H9 (cell line): Measurements from ENCODE around the gene ATP2B2. TPM values are rescaled to one million over a fixed set of nuclear protein-coding genes. Genes with fewer than 3 reads are reported as not detected.

Source experiments
- DNase-seq: peaks from one replicate; pipeline ENCODE4 v3.0.0-alpha.2; 2017
- H2AFZ ChIP-seq: one replicate; pipeline ENCODE4 v1.6.1; 2013; ENCODE audit warnings: mild to moderate bottlenecking, low read length, control low read depth, moderate library complexity
- H2AK5ac ChIP-seq: 2 replicates; pipeline ENCODE4 v1.6.1; 2013; ENCODE audit warnings: low read length, control low read depth, mixed read lengths; ENCODE audit not compliant: insufficient read length
- H2BK120ac ChIP-seq: one replicate; pipeline ENCODE4 v1.6.1; 2013; ENCODE audit warnings: low read depth, mild to moderate bottlenecking, low read length, control low read depth, inconsistent platforms; ENCODE audit not compliant: poor library complexity, severe bottlenecking
- H2BK12ac ChIP-seq: 2 replicates; pipeline ENCODE4 v1.6.1; 2013; ENCODE audit warnings: low read length, control low read depth, mixed read lengths, low read depth; ENCODE audit not compliant: insufficient read length
- H2BK15ac ChIP-seq: 2 replicates; pipeline ENCODE4 v1.6.1; 2013; ENCODE audit warnings: low read depth, low read length, control low read depth
- H2BK20ac ChIP-seq: one replicate; pipeline ENCODE4 v1.6.1; 2013; ENCODE audit warnings: low read depth, mild to moderate bottlenecking, low read length, control low read depth, inconsistent platforms; ENCODE audit not compliant: poor library complexity, severe bottlenecking
- H2BK5ac ChIP-seq: 2 replicates; pipeline ENCODE4 v1.6.1; 2013; ENCODE audit warnings: low read length, control low read depth, mixed read lengths; ENCODE audit not compliant: insufficient read length
- H3K14ac ChIP-seq: 2 replicates; pipeline ENCODE4 v1.6.1; 2013; ENCODE audit warnings: low read length, control low read depth; ENCODE audit not compliant: insufficient read depth
- H3K18ac ChIP-seq: 2 replicates; pipeline ENCODE4 v1.6.1; 2013; ENCODE audit warnings: low read depth, mild to moderate bottlenecking, mixed read lengths, low read length, control low read depth; ENCODE audit not compliant: insufficient read length
- H3K23ac ChIP-seq: 2 replicates; pipeline ENCODE4 v1.6.1; 2013; ENCODE audit warnings: low read length, control low read depth, mixed read lengths, low read depth; ENCODE audit not compliant: insufficient read length
- H3K23me2 ChIP-seq: 2 replicates; pipeline ENCODE4 v1.6.1; 2013; ENCODE audit warnings: low read depth, mild to moderate bottlenecking, mixed read lengths, low read length, control low read depth; ENCODE audit not compliant: insufficient read length, poor library complexity, severe bottlenecking
- H3K27ac ChIP-seq: 2 replicates; pipeline ENCODE4 v1.5.1; 2013; ENCODE audit warnings: low read length, control low read depth, mixed read lengths, low read depth; ENCODE audit not compliant: insufficient read length
- H3K27me3 ChIP-seq: 2 replicates; pipeline ENCODE4 v1.6.1; 2013; ENCODE audit warnings: low read length, control low read depth, inconsistent platforms; ENCODE audit not compliant: insufficient read depth
- H3K4ac ChIP-seq: 2 replicates; pipeline ENCODE4 v1.6.1; 2013; ENCODE audit warnings: low read depth, mild to moderate bottlenecking, control low read depth, inconsistent platforms, low read length, moderate library complexity
- H3K4me1 ChIP-seq: 2 replicates; pipeline ENCODE4 v1.6.1; 2013; ENCODE audit warnings: low read length, control low read depth, inconsistent platforms; ENCODE audit not compliant: insufficient read depth
- H3K4me2 ChIP-seq: 2 replicates; pipeline ENCODE4 v1.6.1; 2013; ENCODE audit warnings: low read length, control low read depth, mixed read lengths; ENCODE audit not compliant: insufficient read length, insufficient read depth
- H3K56ac ChIP-seq: 2 replicates; pipeline ENCODE4 v1.6.1; 2013; ENCODE audit warnings: low read depth, mild to moderate bottlenecking, mixed read lengths, low read length, control low read depth; ENCODE audit not compliant: insufficient read length
- H3K79me1 ChIP-seq: 2 replicates; pipeline ENCODE4 v1.6.1; 2013; ENCODE audit warnings: low read depth, mild to moderate bottlenecking, moderate library complexity, low read length, control low read depth, inconsistent platforms; ENCODE audit not compliant: insufficient read depth, poor library complexity, severe bottlenecking
- H3K79me2 ChIP-seq: 2 replicates; pipeline ENCODE4 v1.6.1; 2013; ENCODE audit warnings: low read length, control low read depth, inconsistent platforms; ENCODE audit not compliant: insufficient read depth
- H3K9ac ChIP-seq: 2 replicates; pipeline ENCODE4 v1.6.1; 2013; ENCODE audit warnings: low read length, control low read depth, mixed read lengths; ENCODE audit not compliant: insufficient read length; ENCODE audit errors: extremely low read depth
- H3K9me3 ChIP-seq: one replicate; pipeline ENCODE4 v1.6.1; 2013; ENCODE audit warnings: low read depth, low read length, inconsistent platforms; ENCODE audit not compliant: control insufficient read depth
- H3T11ph ChIP-seq: one replicate; pipeline ENCODE4 v1.6.1; 2013; ENCODE audit warnings: mild to moderate bottlenecking, low read length, control low read depth, inconsistent platforms
- H4K20me1 ChIP-seq: one replicate; pipeline ENCODE4 v1.6.1; 2013; ENCODE audit not compliant: control insufficient read depth, insufficient read length, insufficient read depth
- H4K5ac ChIP-seq: 2 replicates; pipeline ENCODE4 v1.6.1; 2013; ENCODE audit warnings: low read depth, mild to moderate bottlenecking, mixed read lengths, low read length, control low read depth; ENCODE audit not compliant: insufficient read length
- H4K8ac ChIP-seq: replicated peaks from 2 replicates; pipeline ENCODE4 v1.6.1; 2013; ENCODE audit warnings: low read length, control low read depth, mixed read lengths, low read depth; ENCODE audit not compliant: insufficient read length
- H4K91ac ChIP-seq: 2 replicates; pipeline ENCODE4 v1.6.1; 2013; ENCODE audit warnings: low read depth, mild to moderate bottlenecking, moderate library complexity, mixed read lengths, low read length, control low read depth; ENCODE audit not compliant: insufficient read length
- H3K27ac Mint-ChIP-seq, 3 experiments: 2 replicates in 2 of 3; 3 replicates in 1 of 3; pipeline ENCODE4 v1.8.0; 2020 to 2021; ENCODE audit warnings: mixed read lengths in 3 of 3, mild to moderate bottlenecking in 1 of 3, moderate library complexity in 1 of 3
- H3K27me3 Mint-ChIP-seq: 2 replicates; pipeline ENCODE4 v1.8.0; 2021; ENCODE audit warnings: low read depth, mild to moderate bottlenecking, moderate library complexity, mixed read lengths
- H3K36me3 Mint-ChIP-seq, 3 experiments: 2 replicates in 2 of 3; 3 replicates in 1 of 3; pipeline ENCODE4 v1.8.0; 2020 to 2021; ENCODE audit warnings: low read depth in 3 of 3, mixed read lengths in 3 of 3; ENCODE audit not compliant: insufficient read depth in 1 of 3
- H3K4me1 Mint-ChIP-seq, 2 experiments: 2 replicates each; pipeline ENCODE4 v1.8.0; 2020; ENCODE audit warnings: mixed read lengths in 2 of 2
- H3K4me3 Mint-ChIP-seq, 2 experiments: 2 replicates in 1 of 2; 3 replicates in 1 of 2; pipeline ENCODE4 v1.8.0; 2020 to 2021; ENCODE audit warnings: mild to moderate bottlenecking in 2 of 2, mixed read lengths in 2 of 2, moderate library complexity in 1 of 2
- H3K9me3 Mint-ChIP-seq, 2 experiments: 2 replicates in 1 of 2; 3 replicates in 1 of 2; pipeline ENCODE4 v1.8.0; 2020; ENCODE audit warnings: mild to moderate bottlenecking in 2 of 2, mixed read lengths in 2 of 2, moderate library complexity in 1 of 2
- CTCF ChIP-seq: fragments of 200-600 bp; sonication (generic); conservative IDR thresholded peaks from 3 replicates; pipeline ENCODE4 v1.8.0; 2021; ENCODE audit warnings: antibody characterized with exemption, mild to moderate bottlenecking
- WGBS: extraction: QIAGEN DNeasy Blood & Tissue Kit; methylation state at CpG from one replicate; pipeline ENCODE4 v1.1.7; 2013; ENCODE audit warnings: missing lambda C conversion rate, low lambda C conversion rate, mixed read lengths; ENCODE audit not compliant: insufficient read length; ENCODE audit errors: extremely low coverage; 5-methylcytosine and 5-hydroxymethylcytosine counted together
- total RNA-seq: library from RNA; stranded (reverse); gene quantifications from 2 replicates; pipeline ENCODE4 v1.2.1, GENCODE V29; 2021

Gene ATP2B2
- total RNA-seq, 1 experiment from 2014 or later = 0.33 TPM

- no peak overlapping the region for H4K5ac ChIP-seq
- DNase-seq = no peak
- no peak overlapping the region for H2BK5ac ChIP-seq
- Mint-ChIP-seq H3K36me3 (no peaks in the 10 kb centered on the region), H3K4me3 (no peak overlapping the region; a peak in 1 of 5 replicates), H3K4me1 (peaks cover 6 to 9% of the 10 kb centered on the region in 2 experiments), H3K9me3 (no peaks in the 10 kb centered on the region; a peak in 1 of 5 replicates), H3K27ac (no peak overlapping the region), H3K27me3 (peaks cover 4% of the 10 kb centered on the region)
- no peak overlapping the region for H3K18ac ChIP-seq
- H3K14ac ChIP-seq = no peak overlapping the region
- H3K23me2 ChIP-seq = no peaks in the 10 kb centered on the region
- no peak overlapping the region for H3T11ph ChIP-seq
- no peak overlapping the region for H2BK20ac ChIP-seq
- no peak overlapping the region for H2AFZ ChIP-seq
- no peak overlapping the region for H2BK120ac ChIP-seq
- no peak overlapping the region for H4K91ac ChIP-seq
- no peaks in the 10 kb centered on the region for H4K20me1 ChIP-seq
- H3K27ac ChIP-seq = no peak overlapping the region
- H3K79me2 ChIP-seq = no peaks in the 10 kb centered on the region
- H3K4ac ChIP-seq = no peak overlapping the region
- no peak overlapping the region for H3K23ac ChIP-seq
- no peak overlapping the region for H3K9ac ChIP-seq
- no peak overlapping the region for H4K8ac ChIP-seq
- peaks cover 3% of the 10 kb centered on the region; the same call in 1 of the 2 replicates for H3K4me1 ChIP-seq
- H3K27me3 ChIP-seq = no peaks in the 10 kb centered on the region
- TF ChIP-seq CTCF = no peak
- no peak overlapping the region for H3K4me2 ChIP-seq
- H2BK12ac ChIP-seq = no peak overlapping the region
- no CpG with 5 or more reads among the region's 10 CpGs for WGBS
- no peak overlapping the region for H2BK15ac ChIP-seq
- no peaks in the 10 kb centered on the region for H3K9me3 ChIP-seq
- H3K79me1 ChIP-seq = no peaks in the 10 kb centered on the region
- no peak overlapping the region for H3K56ac ChIP-seq
- no peak overlapping the region for H2AK5ac ChIP-seq
Observed at GRCh38 chr3:10442151-10442795, 63.1 kb downstream of the ATP2B2 start.
